Measurements from ENCODE around the gene SLC25A29. TPM values are rescaled to one million over a fixed set of nuclear protein-coding genes. Genes with fewer than 3 reads are reported as not detected.

SLC25A29 gene
- total RNA-seq, 1 experiment from 2014 or later, result 179 TPM

DNA sequence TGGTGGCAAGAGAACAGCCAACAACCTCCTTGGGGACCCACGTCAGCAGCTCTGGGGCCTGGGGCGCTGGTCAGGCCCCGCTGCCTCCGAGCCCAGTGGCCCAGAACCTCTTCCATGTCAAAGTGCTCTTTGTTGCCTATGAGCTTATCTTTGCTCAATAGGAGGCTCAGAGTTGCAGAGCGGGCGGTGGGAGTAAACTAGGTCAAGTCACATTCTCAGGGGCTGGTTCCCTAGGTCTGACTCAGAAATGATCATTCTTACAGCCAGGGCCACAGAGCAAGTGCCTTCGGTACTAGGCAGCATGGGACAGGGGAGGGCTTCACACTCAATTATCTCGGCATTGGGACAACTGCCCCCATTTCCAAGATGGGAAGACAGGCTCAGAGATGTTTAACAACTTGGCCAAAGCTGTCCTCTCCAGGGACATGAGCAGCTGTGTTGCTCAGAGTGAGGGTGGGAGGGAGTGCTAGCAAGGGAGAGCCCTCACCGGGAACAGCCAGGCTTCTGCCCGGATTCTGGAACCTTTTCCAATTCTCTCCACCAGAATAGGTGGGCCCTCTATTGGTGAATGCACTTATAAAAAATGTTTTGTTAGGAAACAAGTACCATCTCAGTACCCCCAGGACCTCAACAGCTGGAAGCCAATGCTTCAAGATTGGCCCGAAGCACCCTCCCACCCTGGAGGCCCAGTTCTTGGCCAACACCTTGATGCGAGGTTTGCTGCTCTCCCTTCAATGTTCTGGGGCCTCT is 11.9 kb downstream of the SLC25A29 start:
- DNase-seq (ENCODE audit: low spot score) (peak; percentile 3), ATAC-seq (no peak)
- Mint-ChIP-seq H3K36me3 (peaks cover 30% of the 10 kb centered on the region), H3K9me3 (no peaks in the 10 kb centered on the region), H3K27ac (no peak overlapping the region), H3K4me1 (peaks cover 6% of the 10 kb centered on the region), H3K27me3 (ENCODE audit: low read depth) (no peaks in the 10 kb centered on the region), H3K4me3 (no peak overlapping the region)
- TF ChIP-seq, protein P1, sequence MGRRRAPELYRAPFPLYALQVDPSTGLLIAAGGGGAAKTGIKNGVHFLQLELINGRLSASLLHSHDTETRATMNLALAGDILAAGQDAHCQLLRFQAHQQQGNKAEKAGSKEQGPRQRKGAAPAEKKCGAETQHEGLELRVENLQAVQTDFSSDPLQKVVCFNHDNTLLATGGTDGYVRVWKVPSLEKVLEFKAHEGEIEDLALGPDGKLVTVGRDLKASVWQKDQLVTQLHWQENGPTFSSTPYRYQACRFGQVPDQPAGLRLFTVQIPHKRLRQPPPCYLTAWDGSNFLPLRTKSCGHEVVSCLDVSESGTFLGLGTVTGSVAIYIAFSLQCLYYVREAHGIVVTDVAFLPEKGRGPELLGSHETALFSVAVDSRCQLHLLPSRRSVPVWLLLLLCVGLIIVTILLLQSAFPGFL (CRISPR knock-in tag; IDR thresholded peaks at IDR 0.05; ENCODE audit: borderline replicate concordance), result no peak
- TF ChIP-seq, protein P2, sequence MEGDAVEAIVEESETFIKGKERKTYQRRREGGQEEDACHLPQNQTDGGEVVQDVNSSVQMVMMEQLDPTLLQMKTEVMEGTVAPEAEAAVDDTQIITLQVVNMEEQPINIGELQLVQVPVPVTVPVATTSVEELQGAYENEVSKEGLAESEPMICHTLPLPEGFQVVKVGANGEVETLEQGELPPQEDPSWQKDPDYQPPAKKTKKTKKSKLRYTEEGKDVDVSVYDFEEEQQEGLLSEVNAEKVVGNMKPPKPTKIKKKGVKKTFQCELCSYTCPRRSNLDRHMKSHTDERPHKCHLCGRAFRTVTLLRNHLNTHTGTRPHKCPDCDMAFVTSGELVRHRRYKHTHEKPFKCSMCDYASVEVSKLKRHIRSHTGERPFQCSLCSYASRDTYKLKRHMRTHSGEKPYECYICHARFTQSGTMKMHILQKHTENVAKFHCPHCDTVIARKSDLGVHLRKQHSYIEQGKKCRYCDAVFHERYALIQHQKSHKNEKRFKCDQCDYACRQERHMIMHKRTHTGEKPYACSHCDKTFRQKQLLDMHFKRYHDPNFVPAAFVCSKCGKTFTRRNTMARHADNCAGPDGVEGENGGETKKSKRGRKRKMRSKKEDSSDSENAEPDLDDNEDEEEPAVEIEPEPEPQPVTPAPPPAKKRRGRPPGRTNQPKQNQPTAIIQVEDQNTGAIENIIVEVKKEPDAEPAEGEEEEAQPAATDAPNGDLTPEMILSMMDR (IDR thresholded peaks at IDR 0.05), result no peak
- TF ChIP-seq HMGA2 (CRISPR knock-in tag; IDR thresholded peaks at IDR 0.05), result no peak
- TF ChIP-seq EMX1 (CRISPR knock-in tag; IDR thresholded peaks at IDR 0.05), result no peak
- TF ChIP-seq, protein P3, sequence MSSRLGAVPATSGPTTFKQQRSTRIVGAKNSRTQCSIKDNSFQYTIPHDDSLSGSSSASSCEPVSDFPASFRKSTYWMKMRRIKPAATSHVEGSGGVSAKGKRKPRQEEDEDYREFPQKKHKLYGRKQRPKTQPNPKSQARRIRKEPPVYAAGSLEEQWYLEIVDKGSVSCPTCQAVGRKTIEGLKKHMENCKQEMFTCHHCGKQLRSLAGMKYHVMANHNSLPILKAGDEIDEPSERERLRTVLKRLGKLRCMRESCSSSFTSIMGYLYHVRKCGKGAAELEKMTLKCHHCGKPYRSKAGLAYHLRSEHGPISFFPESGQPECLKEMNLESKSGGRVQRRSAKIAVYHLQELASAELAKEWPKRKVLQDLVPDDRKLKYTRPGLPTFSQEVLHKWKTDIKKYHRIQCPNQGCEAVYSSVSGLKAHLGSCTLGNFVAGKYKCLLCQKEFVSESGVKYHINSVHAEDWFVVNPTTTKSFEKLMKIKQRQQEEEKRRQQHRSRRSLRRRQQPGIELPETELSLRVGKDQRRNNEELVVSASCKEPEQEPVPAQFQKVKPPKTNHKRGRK (CRISPR knock-in tag; IDR thresholded peaks at IDR 0.05; ENCODE audit: borderline replicate concordance), result no peak
- TF ChIP-seq, protein P4, sequence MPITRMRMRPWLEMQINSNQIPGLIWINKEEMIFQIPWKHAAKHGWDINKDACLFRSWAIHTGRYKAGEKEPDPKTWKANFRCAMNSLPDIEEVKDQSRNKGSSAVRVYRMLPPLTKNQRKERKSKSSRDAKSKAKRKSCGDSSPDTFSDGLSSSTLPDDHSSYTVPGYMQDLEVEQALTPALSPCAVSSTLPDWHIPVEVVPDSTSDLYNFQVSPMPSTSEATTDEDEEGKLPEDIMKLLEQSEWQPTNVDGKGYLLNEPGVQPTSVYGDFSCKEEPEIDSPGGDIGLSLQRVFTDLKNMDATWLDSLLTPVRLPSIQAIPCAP (CRISPR knock-in tag; IDR thresholded peaks at IDR 0.05), result no peak
- TF ChIP-seq, protein P5, sequence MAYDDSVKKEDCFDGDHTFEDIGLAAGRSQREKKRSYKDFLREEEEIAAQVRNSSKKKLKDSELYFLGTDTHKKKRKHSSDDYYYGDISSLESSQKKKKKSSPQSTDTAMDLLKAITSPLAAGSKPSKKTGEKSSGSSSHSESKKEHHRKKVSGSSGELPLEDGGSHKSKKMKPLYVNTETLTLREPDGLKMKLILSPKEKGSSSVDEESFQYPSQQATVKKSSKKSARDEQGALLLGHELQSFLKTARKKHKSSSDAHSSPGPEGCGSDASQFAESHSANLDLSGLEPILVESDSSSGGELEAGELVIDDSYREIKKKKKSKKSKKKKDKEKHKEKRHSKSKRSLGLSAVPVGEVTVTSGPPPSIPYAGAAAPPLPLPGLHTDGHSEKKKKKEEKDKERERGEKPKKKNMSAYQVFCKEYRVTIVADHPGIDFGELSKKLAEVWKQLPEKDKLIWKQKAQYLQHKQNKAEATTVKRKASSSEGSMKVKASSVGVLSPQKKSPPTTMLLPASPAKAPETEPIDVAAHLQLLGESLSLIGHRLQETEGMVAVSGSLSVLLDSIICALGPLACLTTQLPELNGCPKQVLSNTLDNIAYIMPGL (CRISPR knock-in tag; IDR thresholded peaks at IDR 0.05), result no peak
- no peak for TF ChIP-seq ZNF671 (CRISPR knock-in tag; IDR thresholded peaks at IDR 0.05)
- TF ChIP-seq, protein P6, sequence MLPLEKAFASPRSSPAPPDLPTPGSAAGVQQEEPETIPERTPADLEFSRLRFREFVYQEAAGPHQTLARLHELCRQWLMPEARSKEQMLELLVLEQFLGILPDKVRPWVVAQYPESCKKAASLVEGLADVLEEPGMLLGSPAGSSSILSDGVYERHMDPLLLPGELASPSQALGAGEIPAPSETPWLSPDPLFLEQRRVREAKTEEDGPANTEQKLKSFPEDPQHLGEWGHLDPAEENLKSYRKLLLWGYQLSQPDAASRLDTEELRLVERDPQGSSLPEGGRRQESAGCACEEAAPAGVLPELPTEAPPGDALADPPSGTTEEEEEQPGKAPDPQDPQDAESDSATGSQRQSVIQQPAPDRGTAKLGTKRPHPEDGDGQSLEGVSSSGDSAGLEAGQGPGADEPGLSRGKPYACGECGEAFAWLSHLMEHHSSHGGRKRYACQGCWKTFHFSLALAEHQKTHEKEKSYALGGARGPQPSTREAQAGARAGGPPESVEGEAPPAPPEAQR (CRISPR knock-in tag; IDR thresholded peaks at IDR 0.05), result no peak
- no peak for TF ChIP-seq ZNF121 (CRISPR knock-in tag; IDR thresholded peaks at IDR 0.05)
- TF ChIP-seq CBFB (CRISPR knock-in tag; IDR thresholded peaks at IDR 0.05; ENCODE audit: low read depth), result no peak
- no peak for TF ChIP-seq ATF1 (CRISPR knock-in tag; IDR thresholded peaks at IDR 0.05)
- TF ChIP-seq, protein P7, sequence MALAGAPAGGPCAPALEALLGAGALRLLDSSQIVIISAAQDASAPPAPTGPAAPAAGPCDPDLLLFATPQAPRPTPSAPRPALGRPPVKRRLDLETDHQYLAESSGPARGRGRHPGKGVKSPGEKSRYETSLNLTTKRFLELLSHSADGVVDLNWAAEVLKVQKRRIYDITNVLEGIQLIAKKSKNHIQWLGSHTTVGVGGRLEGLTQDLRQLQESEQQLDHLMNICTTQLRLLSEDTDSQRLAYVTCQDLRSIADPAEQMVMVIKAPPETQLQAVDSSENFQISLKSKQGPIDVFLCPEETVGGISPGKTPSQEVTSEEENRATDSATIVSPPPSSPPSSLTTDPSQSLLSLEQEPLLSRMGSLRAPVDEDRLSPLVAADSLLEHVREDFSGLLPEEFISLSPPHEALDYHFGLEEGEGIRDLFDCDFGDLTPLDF (CRISPR knock-in tag; IDR thresholded peaks at IDR 0.05), result no peak
- TF ChIP-seq, protein P8, sequence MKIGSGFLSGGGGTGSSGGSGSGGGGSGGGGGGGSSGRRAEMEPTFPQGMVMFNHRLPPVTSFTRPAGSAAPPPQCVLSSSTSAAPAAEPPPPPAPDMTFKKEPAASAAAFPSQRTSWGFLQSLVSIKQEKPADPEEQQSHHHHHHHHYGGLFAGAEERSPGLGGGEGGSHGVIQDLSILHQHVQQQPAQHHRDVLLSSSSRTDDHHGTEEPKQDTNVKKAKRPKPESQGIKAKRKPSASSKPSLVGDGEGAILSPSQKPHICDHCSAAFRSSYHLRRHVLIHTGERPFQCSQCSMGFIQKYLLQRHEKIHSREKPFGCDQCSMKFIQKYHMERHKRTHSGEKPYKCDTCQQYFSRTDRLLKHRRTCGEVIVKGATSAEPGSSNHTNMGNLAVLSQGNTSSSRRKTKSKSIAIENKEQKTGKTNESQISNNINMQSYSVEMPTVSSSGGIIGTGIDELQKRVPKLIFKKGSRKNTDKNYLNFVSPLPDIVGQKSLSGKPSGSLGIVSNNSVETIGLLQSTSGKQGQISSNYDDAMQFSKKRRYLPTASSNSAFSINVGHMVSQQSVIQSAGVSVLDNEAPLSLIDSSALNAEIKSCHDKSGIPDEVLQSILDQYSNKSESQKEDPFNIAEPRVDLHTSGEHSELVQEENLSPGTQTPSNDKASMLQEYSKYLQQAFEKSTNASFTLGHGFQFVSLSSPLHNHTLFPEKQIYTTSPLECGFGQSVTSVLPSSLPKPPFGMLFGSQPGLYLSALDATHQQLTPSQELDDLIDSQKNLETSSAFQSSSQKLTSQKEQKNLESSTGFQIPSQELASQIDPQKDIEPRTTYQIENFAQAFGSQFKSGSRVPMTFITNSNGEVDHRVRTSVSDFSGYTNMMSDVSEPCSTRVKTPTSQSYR (CRISPR knock-in tag; IDR thresholded peaks at IDR 0.05), result no peak
- TF ChIP-seq, protein P9, sequence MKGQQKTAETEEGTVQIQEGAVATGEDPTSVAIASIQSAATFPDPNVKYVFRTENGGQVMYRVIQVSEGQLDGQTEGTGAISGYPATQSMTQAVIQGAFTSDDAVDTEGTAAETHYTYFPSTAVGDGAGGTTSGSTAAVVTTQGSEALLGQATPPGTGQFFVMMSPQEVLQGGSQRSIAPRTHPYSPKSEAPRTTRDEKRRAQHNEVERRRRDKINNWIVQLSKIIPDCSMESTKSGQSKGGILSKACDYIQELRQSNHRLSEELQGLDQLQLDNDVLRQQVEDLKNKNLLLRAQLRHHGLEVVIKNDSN (CRISPR knock-in tag; IDR thresholded peaks at IDR 0.05), result no peak
- CTCF ChIA-PET, result interaction anchor here (0.6 to 1.7 kb wide), 3 partner anchors 9 to 359 kb away, joined by 3 to 9 read pairs (median 4); no protein-coding TSS in a partner anchor
- POLR2A ChIA-PET, result no interaction called here
